Colonic mucosa (tissue), 4 donors: ENCODE results near the gene CERS6. TPM values are rescaled to one million over a fixed set of nuclear protein-coding genes. Genes with fewer than 3 reads are reported as not detected.

Source experiments
- DNase-seq: peaks from one replicate; pipeline ENCODE4 v3.0.0-alpha.2; 2020
- H3K27ac ChIP-seq: fragments of 200-600 bp; one replicate; pipeline ENCODE4 v1.8.0; 2021
- H3K27me3 ChIP-seq: fragments of 200-600 bp; one replicate; pipeline ENCODE4 v1.8.0; 2021
- H3K36me3 ChIP-seq: fragments of 200-600 bp; one replicate; pipeline ENCODE4 v1.8.0; 2021
- H3K4me1 ChIP-seq: fragments of 200-600 bp; one replicate; pipeline ENCODE4 v1.8.0; 2021; ENCODE audit warnings: mild to moderate bottlenecking
- H3K4me3 ChIP-seq: fragments of 200-600 bp; one replicate; pipeline ENCODE4 v1.8.0; 2021
- H3K9ac ChIP-seq, 2 donors: one replicate each; pipeline ENCODE4 v1.7.0; 2013; ENCODE audit warnings: control low read depth in 2 of 2, low read depth in 2 of 2, low read length in 2 of 2
- H3K9me3 ChIP-seq: fragments of 200-600 bp; one replicate; pipeline ENCODE4 v1.8.0; 2021
- CTCF ChIP-seq: fragments of 200-600 bp; IDR thresholded peaks from one replicate; pipeline ENCODE4 v1.8.0; 2022; ENCODE audit warnings: antibody characterized with exemption, mild to moderate bottlenecking
- intact Hi-C: fragments of 100-400 bp; cut with DNase I; formaldehyde crosslinking; loops from one replicate; pipeline ENCODE4 v1.14.1; 2022
- total RNA-seq, 2 donors: library from RNA; stranded (reverse); fragmentation: NEBNext Ultra II Directional in 1 of 2; extraction: Animal tissue kit (Norgen Biotek cat#: 25700) in 1 of 2; gene quantifications; one replicate each; pipeline ENCODE4 v1.2.1, GENCODE V29; 2021
- donor health status: healthy.
- donor health status: DM: no; HTN: no; CAD: no.
- donor health status: DM: no; HTN: no; CAD: no.

The CERS6 gene
- total RNA-seq, 2 donors from 2014 or later: 56.7 to 75.9 TPM

- H3K27ac ChIP-seq: peak overlapping the region; percentile 5
- no peaks in the 10 kb centered on the region for H3K36me3 ChIP-seq
- peak overlapping the region in 1 of 2 donors; percentile 8 for H3K9ac ChIP-seq
- no peak for TF ChIP-seq CTCF
- H3K27me3 ChIP-seq: no peaks in the 10 kb centered on the region
- DNase-seq: no peak
- no peaks in the 10 kb centered on the region for H3K9me3 ChIP-seq
- no peak overlapping the region for H3K4me3 ChIP-seq
- H3K4me1 ChIP-seq: peaks cover 6% of the 10 kb centered on the region
- intact Hi-C loops: no loop called here
Observed at GRCh38 chr2:168583064-168583709, 127.1 kb downstream of the CERS6 start.

GRCh38 chr2:168583710-168584521, 127.8 kb downstream of the CERS6 start:
- no peak overlapping the region for H3K9ac ChIP-seq

GRCh38 chr2:168584911-168585310, 128.8 kb downstream of the CERS6 start:
- no peaks in the 10 kb centered on the region for H3K36me3 ChIP-seq
- no peak for DNase-seq
- intact Hi-C loops: no loop called here
- no peaks in the 10 kb centered on the region for H3K27me3 ChIP-seq
- TF ChIP-seq CTCF: no peak
- H3K4me3 ChIP-seq: no peak overlapping the region
- no peaks in the 10 kb centered on the region for H3K9me3 ChIP-seq
- H3K4me1 ChIP-seq: peaks cover 6% of the 10 kb centered on the region
- H3K27ac ChIP-seq: no peak overlapping the region
- no peak overlapping the region for H3K9ac ChIP-seq

More at GRCh38 chr2:168583710-168584521, 127.8 kb downstream of the CERS6 start:
- intact Hi-C loops: no loop called here
- H3K4me3 ChIP-seq: no peak overlapping the region
- TF ChIP-seq CTCF: no peak
- H3K27me3 ChIP-seq: no peaks in the 10 kb centered on the region
- no peaks in the 10 kb centered on the region for H3K36me3 ChIP-seq
- peak overlapping the region; percentile 5 for H3K27ac ChIP-seq
- DNase-seq: peak; percentile 44
- peaks cover 6% of the 10 kb centered on the region for H3K4me1 ChIP-seq
- H3K9me3 ChIP-seq: no peaks in the 10 kb centered on the region

GRCh38 chr2:168585700-168586099, 129.6 kb downstream of the CERS6 start:
- H3K27me3 ChIP-seq: no peaks in the 10 kb centered on the region
- no peaks in the 10 kb centered on the region for H3K9me3 ChIP-seq
- no peaks in the 10 kb centered on the region for H3K36me3 ChIP-seq
- H3K27ac ChIP-seq: no peak overlapping the region
- intact Hi-C loops: no loop called here
- no peak for TF ChIP-seq CTCF
- DNase-seq: no peak
- peaks cover 6% of the 10 kb centered on the region for H3K4me1 ChIP-seq
- H3K9ac ChIP-seq: no peak overlapping the region
- no peak overlapping the region for H3K4me3 ChIP-seq

DNA sequence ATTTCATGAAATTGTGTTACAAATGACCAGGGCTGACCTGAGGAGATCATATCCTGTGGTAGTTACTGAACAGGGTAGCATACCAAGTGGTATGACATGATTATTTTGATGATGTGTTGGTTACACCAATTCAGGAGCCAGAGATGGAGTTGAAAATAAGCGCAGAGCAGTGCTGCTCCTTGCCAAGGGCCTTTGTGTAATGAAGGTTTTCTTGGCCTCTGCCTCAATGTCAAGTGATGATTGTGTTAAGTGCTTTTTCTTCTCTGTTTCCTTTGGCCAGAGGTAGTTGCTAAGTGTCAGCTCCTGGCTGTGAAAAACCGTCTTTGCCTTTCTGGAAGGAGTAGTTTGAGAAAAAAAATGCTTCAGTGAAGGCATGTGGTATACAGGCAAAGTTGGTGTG, 131.2 kb downstream of the CERS6 start:
- no peak for DNase-seq
- Histone ChIP-seq H3K9ac (no peak overlapping the region), H3K9me3 (no peaks in the 10 kb centered on the region), H3K36me3 (no peaks in the 10 kb centered on the region), H3K27ac (no peak overlapping the region), H3K4me3 (no peak overlapping the region), H3K4me1 (peaks cover 6% of the 10 kb centered on the region), H3K27me3 (no peaks in the 10 kb centered on the region)
- intact Hi-C loops: no loop called here
- no peak for TF ChIP-seq CTCF
